ENCODE results near the gene MAN2B1. TPM values are rescaled to one million over a fixed set of nuclear protein-coding genes. Genes with fewer than 3 reads are reported as not detected.
"Not testable (repeated sequence)": the region's sequence is repeated elsewhere in the genome, so short reads cannot be mapped to it uniquely, and the experiment has no call there.

The MAN2B1 gene
- total RNA-seq, 1 donor from 2014 or later = 35.4 TPM

- DNase-seq (ENCODE audit: low read depth in 2 of 2) = no peak
These were observed 23.2 kb upstream of the MAN2B1 start for GRCh38 chr19:12689581-12690216.

GRCh38 chr19:12689012-12689411 is 22.5 kb upstream of the MAN2B1 start:
- DNase-seq (ENCODE audit: low read depth in 2 of 2) = no peak

DNA sequence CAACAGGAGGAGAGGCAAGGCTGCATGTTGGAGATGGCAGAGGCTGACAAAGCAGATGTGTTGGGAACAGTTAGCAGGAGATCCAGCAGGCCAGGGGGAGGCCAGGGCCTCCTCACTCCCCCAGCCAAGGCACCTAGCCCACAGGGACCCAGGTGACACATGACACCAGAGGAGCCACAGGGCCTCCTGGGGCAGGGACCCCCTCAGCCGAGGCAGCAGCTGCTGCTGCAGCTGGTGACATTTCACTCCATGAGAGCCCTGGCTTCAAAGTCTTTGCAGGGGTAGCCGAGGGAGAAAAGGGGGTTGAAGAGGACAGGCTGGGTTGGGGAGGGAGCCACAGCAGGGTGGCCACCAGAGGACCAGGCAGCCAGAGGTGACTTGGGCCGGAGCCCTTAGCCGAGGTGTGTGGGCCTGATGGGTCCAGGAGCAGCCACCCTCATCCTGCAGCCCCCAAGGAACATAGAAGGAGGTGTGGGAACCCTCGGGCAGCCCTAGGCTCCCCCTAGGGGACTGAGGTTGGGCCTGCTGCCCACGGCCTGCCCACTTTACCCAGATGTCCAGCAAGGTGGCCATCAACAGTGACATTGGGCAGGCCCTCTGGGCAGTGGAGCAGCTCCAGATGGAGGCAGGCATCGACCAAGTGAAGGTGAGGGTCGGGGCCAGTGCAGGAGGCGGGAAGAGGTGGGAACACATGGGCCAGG is 21.1 kb upstream of the MAN2B1 start, which contains the start of gene GNG14:
Gene GNG14 (plus strand): TSS at position 503 of the 701 bp plus-strand sequence. CDS start 51 bp downstream, at position 554.
- DNase-seq (ENCODE audit: low read depth in 2 of 2) = no peak

DNA sequence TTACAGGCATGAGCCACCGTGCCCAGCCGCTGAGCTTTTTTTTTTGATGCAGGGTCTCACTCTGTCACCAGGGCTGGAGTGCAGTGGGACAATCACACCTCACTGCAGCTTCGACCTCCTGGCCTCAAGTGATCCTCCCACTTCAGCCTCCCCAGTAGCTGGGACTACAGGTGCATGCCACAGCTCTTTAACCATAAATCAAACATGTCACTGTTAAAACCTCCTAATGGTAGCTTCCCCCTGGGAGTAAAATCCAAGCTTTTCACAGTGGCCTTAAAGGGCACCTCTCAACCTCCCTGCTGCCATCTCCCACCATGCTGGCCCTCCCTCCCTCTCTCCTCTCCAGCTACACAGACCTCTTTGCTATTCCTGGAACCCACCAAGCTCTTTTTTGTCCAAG is 19.3 kb upstream of the MAN2B1 start:
- no peak for DNase-seq (ENCODE audit: low read depth in 2 of 2)

GRCh38 chr19:12681074-12681987 is 14.8 kb upstream of the MAN2B1 start, which contains the start of gene DHPS:
Gene DHPS (minus strand): TSS chr19:12681880. CDS start chr19:12681766, 114 bp downstream.
- peak; percentile 98 for DNase-seq (ENCODE audit: low read depth in 2 of 2)

DNA sequence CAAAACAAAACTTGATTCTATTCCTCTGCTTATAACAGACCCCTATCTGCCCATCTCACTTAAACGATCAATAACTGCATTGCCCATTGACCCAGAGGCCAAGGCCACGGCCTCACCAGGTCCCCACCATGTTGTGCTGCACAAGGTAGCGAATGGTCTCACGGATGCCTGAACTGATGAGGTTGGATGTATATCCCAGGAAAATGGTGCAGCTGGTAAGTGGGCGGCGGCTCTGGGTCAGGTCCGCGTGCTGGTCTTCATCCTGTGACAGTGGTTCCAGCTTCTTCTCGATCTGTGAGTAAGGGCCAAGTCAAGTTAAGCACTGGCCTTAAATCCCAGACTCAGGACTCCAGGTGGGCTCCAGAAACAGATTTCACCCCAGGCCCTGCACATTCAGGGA is 13.5 kb upstream of the MAN2B1 start:
- DNase-seq (ENCODE audit: low read depth in 2 of 2) = no peak

DNA sequence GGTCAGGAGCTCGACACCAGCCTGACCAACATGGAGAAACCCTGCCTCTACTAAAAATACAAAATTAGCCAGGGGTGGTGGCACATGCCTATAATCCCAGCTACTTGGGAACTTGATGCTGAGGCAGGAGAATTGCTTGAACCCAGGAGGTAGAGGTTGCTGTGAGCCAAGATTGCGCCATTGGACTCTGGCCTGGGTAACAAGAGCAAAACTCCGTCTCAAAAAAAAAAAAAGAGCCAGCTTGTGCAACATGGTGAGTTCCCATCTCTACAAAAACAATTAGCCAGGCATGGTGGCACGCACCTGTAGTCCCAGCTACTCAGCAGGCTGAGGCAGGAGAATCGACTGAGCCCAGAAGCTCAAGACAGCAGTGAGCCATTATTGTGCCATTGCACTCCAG is 11.5 kb upstream of the MAN2B1 start:
- not testable (repeated sequence) for DNase-seq (ENCODE audit: low read depth in 2 of 2)

DNA sequence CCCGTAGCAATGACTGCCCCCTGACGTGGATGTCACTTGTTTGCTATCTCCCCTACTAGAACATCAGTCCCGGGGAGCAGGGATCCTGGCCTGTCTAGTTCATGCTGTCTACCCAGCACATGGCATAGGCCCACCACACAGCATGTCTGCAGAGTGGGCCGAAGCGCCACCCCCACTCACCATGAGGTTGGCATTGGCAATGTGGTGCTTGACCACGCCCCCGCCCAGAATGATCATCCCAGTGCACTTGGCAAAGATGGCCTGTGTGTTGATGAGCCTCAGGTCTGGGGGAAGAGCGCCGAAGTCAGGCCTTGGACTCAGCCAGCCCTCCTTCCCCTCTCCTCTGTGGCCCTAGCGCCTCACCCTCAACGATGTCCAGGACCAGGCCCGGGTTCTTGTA is 10.4 kb upstream of the MAN2B1 start:
- DNase-seq (ENCODE audit: low read depth in 2 of 2) = no peak

DNA sequence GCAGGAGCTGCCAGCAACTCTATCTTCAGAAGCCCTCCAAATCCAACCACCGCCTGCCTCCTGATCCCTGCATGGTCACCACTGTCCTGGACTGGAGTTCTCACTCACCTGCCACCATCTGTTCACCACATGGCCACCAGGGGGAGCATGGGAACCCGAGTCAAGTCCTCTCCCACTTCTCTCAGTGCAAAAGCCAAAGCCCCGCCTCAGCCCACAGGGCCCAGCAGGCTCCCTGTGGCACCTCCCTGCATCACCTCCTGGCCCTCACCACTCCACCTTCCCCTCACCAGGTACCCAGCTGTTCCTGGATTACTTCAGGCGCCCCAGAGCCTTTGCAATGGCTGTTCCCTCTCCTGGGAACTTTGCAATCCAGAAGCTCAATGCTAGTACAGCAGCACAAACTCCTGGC is 9.8 kb upstream of the MAN2B1 start:
- peak; percentile 55 to 70 for DNase-seq (ENCODE audit: low read depth in 2 of 2)

DNA sequence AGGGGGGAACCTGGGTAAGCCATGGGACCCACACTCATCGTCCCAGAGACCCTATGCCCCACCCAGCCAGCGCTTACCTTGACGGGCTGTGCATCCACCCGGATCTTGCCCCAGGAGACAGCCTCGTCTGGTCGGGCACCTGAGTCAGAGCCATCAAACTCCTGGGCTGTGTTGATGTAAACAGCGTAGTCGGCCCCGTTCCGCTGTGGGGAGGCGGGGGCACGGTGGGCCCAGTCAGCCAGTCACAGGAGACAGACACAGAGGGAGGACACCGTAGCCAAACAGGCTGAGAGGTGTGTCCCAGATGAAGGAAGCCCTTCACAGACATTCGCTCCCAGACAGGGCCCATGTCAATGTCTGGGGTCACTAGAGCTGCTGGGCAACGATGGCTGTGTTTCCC is 9.4 kb upstream of the MAN2B1 start:
- DNase-seq (ENCODE audit: low read depth in 2 of 2) = no peak

GRCh38 chr19:12675399-12675798 is 8.9 kb upstream of the MAN2B1 start:
- no peak for DNase-seq (ENCODE audit: low read depth in 2 of 2)

DNA sequence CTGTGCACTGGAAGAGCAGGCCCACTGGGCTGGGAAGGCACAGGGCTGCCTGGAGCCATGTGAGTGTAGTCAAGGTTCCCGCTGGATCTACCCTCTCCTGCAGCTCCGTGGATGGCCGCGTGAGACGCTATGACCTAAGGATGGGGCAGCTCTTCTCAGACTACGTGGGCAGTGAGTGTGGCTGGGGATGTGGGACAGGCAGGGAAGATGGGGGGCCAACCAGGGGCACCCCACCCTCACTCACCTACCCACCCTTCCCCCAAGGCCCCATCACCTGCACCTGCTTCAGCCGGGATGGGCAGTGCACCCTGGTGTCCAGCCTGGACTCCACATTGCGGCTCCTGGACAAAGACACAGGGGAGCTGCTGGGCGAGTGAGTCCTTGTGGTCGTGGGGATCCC is 6.2 kb upstream of the MAN2B1 start:
- no peak for DNase-seq (ENCODE audit: low read depth in 2 of 2)

DNA sequence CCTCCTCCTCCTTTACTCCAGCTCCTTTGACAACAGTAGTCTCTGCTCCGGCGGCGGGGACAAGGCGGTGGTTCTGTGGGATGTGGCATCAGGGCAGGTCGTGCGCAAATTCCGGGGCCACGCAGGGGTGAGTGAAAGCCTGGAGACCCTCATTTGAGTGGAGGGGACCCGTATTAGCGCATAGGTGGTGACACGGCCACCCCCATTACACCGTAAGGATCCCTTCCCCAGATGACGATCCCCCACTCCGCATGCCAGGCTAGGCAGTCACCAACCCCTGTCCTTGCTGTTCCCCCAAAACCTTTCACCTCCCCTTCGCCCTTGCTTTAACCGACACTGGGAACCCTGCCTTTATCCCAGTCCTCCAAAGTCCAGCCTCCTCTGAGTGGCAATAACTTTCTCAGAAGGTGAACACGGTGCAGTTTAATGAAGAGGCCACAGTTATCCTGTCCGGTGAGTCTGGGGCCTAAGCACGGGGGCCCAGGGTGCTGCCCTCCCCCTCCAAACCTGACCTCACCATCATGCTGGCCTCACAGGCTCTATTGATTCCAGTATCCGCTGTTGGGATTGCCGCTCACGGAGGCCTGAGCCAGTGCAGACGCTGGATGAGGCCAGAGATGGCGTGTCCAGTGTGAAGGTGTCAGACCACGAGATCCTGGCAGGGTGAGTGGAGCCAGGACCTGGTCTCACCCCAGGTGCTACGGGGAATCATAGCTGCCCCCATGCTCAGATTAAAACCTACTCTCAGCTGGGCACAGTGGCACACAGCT is 3.8 kb upstream of the MAN2B1 start:
- no peak for DNase-seq (ENCODE audit: low read depth in 2 of 2)

DNA sequence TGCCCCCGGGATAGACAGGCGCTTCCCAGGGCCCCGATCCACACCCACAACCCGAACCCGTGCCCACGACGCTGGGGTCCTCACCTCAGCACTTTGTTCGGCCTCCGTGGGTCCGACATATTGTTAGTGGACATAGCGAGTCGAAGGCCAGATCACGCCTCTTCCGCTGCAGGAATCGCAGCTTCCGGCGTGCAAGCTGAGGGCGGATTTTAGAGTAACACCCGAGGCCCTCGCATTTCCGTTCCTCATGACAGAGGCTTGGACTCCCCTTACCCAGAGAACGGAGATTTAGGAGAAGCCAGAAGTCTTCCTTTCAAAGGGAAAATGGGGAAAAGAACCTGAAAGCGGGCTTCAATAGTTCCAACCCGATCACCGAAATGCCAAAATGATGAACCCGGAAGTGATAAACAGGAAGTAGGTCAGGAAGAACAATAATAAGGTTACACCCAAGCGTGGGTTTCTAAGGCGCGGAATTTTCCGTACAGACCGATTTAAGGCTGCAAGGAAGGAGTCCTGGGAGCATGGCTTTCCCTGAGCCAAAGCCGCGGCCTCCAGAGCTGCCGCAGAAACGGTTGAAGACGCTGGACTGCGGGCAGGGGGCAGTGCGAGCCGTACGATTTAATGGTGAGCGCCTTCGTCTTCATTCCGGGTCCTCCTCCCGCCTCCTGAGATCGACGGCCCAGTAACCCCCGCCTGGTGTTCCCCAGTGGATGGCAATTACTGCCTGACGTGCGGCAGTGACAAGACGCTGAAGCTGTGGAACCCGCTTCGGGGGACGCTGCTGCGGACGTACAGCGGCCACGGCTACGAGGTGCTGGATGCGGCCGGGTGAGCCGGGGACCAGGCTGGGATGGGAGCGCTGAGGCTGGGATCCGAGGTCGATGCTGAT is 3.0 kb upstream of the MAN2B1 start:
- DNase-seq (ENCODE audit: low read depth in 2 of 2) = peak; percentile 83 to 89

DNA sequence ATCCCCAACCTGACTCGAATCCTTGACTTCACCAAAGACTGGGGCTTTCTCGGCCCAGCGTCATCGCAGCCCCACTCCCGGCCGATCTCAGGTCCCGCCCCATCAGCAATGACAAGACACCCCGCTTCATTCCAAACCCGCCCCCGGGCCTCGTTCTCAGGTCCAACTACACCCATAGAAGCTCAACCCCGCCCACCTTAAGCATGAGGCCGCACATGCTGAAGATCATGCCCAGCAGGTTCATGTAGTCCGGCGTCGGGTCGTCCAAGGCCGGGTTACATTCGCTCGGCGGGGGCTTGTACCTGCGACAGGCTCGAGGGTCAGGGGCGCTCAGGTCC is 2.4 kb upstream of the MAN2B1 start:
- peak; percentile 22 to 68 for DNase-seq (ENCODE audit: low read depth in 2 of 2)

DNA sequence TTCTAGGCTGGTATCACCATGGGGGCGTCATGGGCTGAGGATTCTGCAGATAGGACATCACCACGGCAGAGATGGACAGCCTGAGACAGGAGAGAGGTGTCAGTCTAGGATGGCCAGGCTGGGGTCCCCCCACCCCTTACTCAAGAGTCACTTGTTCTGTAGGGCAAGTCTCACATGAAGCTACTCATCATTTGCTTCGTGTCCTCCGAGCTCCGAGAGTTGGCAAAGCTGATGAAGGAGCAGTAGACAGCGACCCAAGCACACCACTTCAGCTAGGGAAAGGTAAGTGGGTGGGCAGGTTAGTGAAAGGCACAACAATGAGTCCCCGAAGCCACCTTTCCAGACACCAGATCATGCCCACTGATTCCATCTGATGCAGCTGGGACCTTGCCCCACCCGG is 1.8 kb upstream of the MAN2B1 start:
- no peak for DNase-seq (ENCODE audit: low read depth in 2 of 2)

DNA sequence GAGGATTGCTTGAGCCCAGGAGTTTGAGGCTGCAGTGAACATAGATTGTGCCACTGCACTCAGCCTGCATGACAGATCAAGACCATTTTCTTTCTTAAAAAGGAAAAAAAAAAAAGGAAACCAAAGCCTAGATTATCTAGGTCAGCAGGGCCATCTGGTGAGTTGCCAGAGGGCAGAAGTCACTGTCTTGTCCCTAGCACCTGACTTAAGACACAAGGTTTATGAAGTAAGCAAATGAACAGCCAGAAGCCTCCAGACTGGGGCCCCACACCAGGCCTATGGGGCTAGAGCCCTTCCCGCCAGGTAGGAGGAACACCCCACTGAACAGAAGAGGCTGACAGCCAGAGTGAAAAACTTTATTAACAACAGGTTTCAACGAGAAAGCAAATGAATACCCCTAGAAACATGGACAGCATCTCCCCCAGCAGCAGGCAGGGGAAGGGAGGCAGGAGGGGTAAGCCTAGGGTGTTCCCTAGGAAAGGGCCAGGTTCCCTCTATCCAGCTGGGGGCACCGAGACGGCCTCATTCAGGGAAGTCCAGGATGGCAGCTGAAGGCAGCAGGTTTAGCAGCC is 1.3 kb upstream of the MAN2B1 start:
- DNase-seq (ENCODE audit: low read depth in 2 of 2) = no peak

GRCh38 chr19:12665671-12666264 is 774 bp downstream of the MAN2B1 start:
- peak in 1 of 2 donors; percentile 12 for DNase-seq (ENCODE audit: low read depth in 2 of 2)

DNA sequence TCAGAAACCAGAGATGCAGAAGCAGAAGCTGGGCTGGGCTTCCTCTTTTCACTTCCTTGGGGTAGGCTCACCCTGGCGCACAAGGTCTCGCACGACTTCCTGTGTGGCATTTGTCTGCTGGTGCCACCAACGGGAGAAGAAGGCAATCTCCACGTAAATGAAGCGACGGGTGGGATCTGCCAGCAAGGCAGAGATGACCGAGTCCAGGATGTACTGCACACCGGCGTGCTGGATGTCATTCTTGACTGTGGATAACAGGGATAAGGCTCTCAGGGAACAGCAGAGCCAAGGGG is 1.3 kb downstream of the MAN2B1 start:
- DNase-seq (ENCODE audit: low read depth in 2 of 2) = no peak

All from dermis microvascular lymphatic vessel endothelial cell (primary cell).